ENCODE data around the gene UBE2V1.

UBE2V1 gene

GRCh38 chr20:50043573-50044352 is 69.2 kb downstream of the UBE2V1 start:
- no peak overlapping the region for H3K4me3 ChIP-seq (ENCODE audit: control insufficient read depth, low read depth, low read length)
- no peak for DNase-seq (ENCODE audit: low read depth)

GRCh38 chr20:50042370-50043313 is 70.3 kb downstream of the UBE2V1 start:
- H3K4me3 ChIP-seq (ENCODE audit: control insufficient read depth, low read depth, low read length), result no peak overlapping the region
- no peak for DNase-seq (ENCODE audit: low read depth)
- TF ChIP-seq, protein P1, sequence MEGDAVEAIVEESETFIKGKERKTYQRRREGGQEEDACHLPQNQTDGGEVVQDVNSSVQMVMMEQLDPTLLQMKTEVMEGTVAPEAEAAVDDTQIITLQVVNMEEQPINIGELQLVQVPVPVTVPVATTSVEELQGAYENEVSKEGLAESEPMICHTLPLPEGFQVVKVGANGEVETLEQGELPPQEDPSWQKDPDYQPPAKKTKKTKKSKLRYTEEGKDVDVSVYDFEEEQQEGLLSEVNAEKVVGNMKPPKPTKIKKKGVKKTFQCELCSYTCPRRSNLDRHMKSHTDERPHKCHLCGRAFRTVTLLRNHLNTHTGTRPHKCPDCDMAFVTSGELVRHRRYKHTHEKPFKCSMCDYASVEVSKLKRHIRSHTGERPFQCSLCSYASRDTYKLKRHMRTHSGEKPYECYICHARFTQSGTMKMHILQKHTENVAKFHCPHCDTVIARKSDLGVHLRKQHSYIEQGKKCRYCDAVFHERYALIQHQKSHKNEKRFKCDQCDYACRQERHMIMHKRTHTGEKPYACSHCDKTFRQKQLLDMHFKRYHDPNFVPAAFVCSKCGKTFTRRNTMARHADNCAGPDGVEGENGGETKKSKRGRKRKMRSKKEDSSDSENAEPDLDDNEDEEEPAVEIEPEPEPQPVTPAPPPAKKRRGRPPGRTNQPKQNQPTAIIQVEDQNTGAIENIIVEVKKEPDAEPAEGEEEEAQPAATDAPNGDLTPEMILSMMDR (IDR thresholded peaks at IDR 0.05; ENCODE audit: control insufficient read depth, insufficient read depth, low read depth, low read length, missing control alignments), result no peak

More at GRCh38 chr20:50043573-50044352, 69.2 kb downstream of the UBE2V1 start:
- TF ChIP-seq, protein P1 (IDR thresholded peaks at IDR 0.05; ENCODE audit: control insufficient read depth, insufficient read depth, low read depth, low read length, missing control alignments), result no peak

- TF ChIP-seq, protein P1 (IDR thresholded peaks at IDR 0.05; ENCODE audit: control insufficient read depth, insufficient read depth, low read depth, low read length, missing control alignments), result no peak
- H3K4me3 ChIP-seq (ENCODE audit: control insufficient read depth, low read depth, low read length), result no peak overlapping the region
- no peak for DNase-seq (ENCODE audit: low read depth)
Measured at GRCh38 chr20:50041246-50041873, 71.6 kb downstream of the UBE2V1 start.

DNA sequence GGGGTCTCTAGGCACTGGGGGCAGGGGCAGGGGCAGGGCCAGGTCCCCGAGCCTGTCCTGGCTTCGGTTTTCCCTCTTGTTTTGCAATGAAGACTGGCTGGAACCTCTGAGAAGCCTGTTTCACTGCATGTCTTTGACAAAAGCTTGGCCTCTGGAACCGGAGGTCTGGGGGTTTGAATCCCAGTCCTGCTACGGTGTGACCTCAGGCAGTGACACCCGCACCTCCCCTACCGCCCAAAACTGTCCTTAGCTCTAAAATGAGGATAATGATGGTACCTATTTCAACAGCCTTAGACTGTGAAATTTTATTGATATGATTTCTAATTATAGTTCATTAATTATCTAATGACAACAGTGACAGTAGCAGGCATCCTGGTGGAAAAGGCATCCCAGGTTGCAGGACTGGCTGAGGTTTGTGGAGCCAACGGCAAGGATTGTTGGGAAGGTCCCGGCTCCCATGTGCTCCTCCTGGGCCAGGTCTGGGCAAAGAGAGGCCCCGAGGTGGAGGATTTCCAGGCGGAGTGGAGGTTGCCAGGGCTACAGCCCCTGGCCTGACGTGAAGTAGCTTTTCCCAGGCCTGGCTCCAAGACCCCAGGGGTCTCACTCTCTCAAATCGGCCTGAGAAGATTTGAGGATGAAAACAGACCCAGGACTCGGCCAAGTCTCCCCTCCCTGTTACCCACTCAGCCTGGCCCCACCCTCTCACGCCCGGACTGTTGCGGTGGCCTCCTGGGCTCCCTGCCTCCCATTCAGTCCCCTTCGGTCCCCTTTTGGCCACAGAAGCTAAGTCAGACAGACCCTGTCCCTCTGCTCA is 72.3 kb downstream of the UBE2V1 start:
- TF ChIP-seq, protein P1 (IDR thresholded peaks at IDR 0.05; ENCODE audit: control insufficient read depth, insufficient read depth, low read depth, low read length, missing control alignments), result no peak
- no peak overlapping the region for H3K4me3 ChIP-seq (ENCODE audit: control insufficient read depth, low read depth, low read length)
- no peak for DNase-seq (ENCODE audit: low read depth)

DNA sequence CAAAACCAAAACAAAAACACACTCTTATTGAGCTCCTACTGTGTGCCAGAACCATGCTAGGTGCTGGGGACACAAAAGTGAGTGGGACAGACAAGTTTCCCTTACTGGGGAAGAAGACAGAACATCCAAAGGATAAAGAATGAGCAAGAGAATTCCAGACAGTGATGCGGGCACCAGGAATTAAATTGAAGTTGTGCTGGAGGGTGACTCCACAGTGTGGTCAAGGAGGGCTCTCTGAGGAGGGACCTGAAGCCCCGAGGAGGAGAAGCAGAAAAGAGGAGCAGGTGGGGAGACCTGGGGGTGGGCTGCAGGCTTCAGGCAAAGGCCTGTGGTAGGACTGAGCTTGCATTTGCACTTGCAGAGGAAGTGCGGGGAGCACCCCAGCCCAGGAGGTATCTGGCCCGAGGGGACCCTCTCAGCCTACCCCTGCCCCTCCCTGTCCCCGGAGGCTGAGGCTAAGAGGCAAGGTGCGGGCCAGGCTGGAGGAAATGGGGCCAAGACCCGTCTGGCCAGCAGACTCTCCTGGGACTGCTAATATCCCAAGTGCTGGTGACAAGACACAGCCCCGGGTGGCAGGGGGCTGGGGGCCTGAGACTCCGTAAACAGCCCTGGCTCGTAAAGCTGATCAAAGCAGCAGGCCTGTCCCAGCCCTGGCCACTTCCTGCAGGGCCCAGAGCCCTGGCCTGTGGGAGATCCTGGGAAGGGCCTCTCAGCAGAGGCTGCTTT is 73.1 kb downstream of the UBE2V1 start:
- no peak for DNase-seq (ENCODE audit: low read depth)
- no peak overlapping the region for H3K4me3 ChIP-seq (ENCODE audit: control insufficient read depth, low read depth, low read length)
- TF ChIP-seq, protein P1 (IDR thresholded peaks at IDR 0.05; ENCODE audit: control insufficient read depth, insufficient read depth, low read depth, low read length, missing control alignments), result no peak
